Tibial artery (tissue), 4 donors: ENCODE data around the gene PRKAR1B.
A peak's percentile ranks its signal among the peaks of the same experiment; 100 is the strongest.

Experiments used
- DNase-seq, 2 donors: peaks; one replicate each; pipeline ENCODE4 v3.0.0-alpha.2; 2019
- H3K27ac ChIP-seq, 2 donors: fragments of 200-600 bp; sonication (generic) in 1 of 2; 1 replicate in 1 of 2; 2 replicates in 1 of 2; pipeline ENCODE4 v1.5.1; 2018 to 2019; ENCODE audit warnings: mild to moderate bottlenecking in 1 of 2
- H3K27me3 ChIP-seq, 2 donors: fragments of 200-600 bp; sonication (generic) in 1 of 2; one replicate each; pipeline versions ENCODE4 v1.5.1 to v1.6.0; 2016 to 2019
- H3K36me3 ChIP-seq, 3 donors: fragments of 200-600 bp; sonication (generic) in 2 of 3; one replicate each; pipeline ENCODE4 v1.5.1; 2016 to 2019; ENCODE audit warnings: mild to moderate bottlenecking in 2 of 3
- H3K4me1 ChIP-seq, 4 donors: fragments of 200-600 bp; sonication (generic) in 2 of 4; 1 replicate in 3 of 4; 2 replicates in 1 of 4; pipeline ENCODE4 v1.5.1; 2016 to 2019
- H3K4me3 ChIP-seq, 2 donors: fragments of 200-600 bp; sonication (generic) in 1 of 2; 1 replicate in 1 of 2; 2 replicates in 1 of 2; pipeline ENCODE4 v1.5.1; 2018 to 2019; ENCODE audit warnings: mild to moderate bottlenecking in 2 of 2
- H3K9me3 ChIP-seq, 3 donors: fragments of 200-600 bp; sonication (generic) in 1 of 3; one replicate each; pipeline ENCODE4 v1.5.1; 2016 to 2019
- intact Hi-C: fragments of 100-400 bp; cut with DNase I; formaldehyde crosslinking; loops from one replicate; pipeline ENCODE4 v1.15.0; 2023; ENCODE audit warnings: low total_unique reads
- TF ChIP-seq, protein P1 (sequence below), 2 experiments: fragments of 200-600 bp in 1 of 2; fragments of 450-650 bp in 1 of 2; IDR thresholded peaks; one replicate each; pipeline ENCODE4 v1.5.1; 2017 to 2019; ENCODE audit warnings: antibody characterized with exemption in 2 of 2, mild to moderate bottlenecking in 1 of 2, moderate library complexity in 1 of 2

PRKAR1B gene

DNA sequence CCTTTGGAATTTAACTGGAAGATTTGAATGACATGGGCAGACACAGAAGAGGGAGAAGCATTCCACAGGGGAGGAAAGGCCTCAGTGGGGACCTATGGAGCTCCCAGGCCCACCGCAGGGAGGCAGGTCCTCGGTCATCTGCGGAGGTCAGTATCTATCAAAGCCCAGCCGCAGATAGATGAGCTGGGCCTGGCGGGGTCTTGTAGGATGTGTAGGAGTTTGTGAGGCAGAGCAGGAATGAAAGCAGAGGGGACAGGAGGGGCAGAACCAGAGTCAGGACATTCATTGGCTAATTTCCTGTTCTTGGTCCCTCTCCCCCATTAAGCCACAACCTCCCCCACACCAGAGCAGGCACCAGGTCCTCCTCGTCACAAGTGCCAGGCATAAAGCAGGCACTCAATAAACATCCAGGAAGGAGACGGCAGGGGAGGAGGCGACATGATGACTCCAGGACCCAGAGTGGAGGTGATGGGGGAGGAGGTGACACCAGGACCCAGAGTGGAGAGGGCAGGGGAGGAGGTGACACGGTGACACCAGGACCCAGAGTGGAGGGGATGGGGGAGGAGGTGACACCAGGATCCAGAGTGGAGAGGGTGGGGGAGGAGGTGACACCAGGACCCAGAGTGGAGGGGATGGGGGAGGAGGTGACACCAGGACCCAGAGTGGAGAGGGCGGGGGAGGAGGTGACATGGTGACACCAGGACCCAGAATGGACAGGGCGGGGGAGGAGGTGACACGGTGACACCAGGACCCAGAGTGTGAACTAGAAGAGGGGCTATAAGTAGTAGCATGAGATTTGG lies 123.7 kb downstream of the PRKAR1B start:
- H3K4me1 ChIP-seq, result peaks cover 0 to 67% (median 50%) of the 10 kb centered on the region in 4 donors
- no peaks in the 10 kb centered on the region for H3K36me3 ChIP-seq
- intact Hi-C loops, result loop anchor here (5.0 kb wide), 1 partner anchor 86 kb away; the partner anchor contains the start of gene PDGFA
- H3K4me3 ChIP-seq, result peak overlapping the region in 1 of 2 donors; percentile 34
- DNase-seq, result no peak
- TF ChIP-seq, protein P1, sequence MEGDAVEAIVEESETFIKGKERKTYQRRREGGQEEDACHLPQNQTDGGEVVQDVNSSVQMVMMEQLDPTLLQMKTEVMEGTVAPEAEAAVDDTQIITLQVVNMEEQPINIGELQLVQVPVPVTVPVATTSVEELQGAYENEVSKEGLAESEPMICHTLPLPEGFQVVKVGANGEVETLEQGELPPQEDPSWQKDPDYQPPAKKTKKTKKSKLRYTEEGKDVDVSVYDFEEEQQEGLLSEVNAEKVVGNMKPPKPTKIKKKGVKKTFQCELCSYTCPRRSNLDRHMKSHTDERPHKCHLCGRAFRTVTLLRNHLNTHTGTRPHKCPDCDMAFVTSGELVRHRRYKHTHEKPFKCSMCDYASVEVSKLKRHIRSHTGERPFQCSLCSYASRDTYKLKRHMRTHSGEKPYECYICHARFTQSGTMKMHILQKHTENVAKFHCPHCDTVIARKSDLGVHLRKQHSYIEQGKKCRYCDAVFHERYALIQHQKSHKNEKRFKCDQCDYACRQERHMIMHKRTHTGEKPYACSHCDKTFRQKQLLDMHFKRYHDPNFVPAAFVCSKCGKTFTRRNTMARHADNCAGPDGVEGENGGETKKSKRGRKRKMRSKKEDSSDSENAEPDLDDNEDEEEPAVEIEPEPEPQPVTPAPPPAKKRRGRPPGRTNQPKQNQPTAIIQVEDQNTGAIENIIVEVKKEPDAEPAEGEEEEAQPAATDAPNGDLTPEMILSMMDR (IDR thresholded peaks at IDR 0.05), result no peak
- no peaks in the 10 kb centered on the region for H3K9me3 ChIP-seq
- H3K27me3 ChIP-seq, result no peaks in the 10 kb centered on the region
- peak overlapping the region; percentile 89 to 91 for H3K27ac ChIP-seq

DNA sequence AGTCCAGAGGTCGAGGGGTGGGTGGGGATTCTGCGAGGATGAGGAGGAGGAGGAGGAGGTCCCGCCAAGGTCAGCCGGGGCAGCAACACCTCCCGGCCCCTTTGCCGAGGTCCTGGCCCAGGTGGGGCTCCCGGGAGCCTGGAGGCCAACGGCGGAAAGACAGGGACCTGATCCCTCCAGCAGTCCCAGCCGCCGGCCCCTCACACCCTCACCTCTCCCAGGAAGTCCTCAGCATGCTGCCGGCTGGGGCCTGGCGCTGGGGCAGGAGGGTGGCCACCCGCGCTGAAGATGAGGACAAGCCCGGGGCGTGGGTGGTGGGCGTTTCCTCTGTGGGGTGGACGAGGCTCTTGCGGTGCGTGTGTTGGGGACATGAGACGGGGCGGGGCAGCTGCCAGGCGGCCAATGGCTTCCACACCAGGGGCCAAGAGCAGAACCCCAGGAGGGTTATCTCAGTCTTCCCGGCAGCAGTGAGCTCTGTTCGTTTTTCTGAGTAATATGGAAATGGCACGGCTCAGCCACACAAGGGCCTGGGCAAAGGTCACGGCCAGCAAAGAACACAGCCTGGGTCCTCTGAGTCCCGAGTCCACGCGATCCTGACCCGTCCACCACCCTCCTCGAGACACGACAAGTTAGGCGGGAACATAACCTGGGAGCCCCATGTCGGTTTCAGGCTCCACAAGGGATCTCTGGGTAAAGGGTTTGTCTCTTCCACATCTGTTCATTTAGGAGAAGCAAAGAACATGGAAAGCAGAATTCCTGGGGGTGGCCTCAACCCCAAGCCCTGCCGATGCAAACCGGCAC lies 124.5 kb downstream of the PRKAR1B start:
- Histone ChIP-seq H3K9me3 (no peaks in the 10 kb centered on the region), H3K27me3 (no peaks in the 10 kb centered on the region), H3K4me3 (peak overlapping the region in 1 of 2 donors; percentile 27), H3K36me3 (no peaks in the 10 kb centered on the region), H3K27ac (peak overlapping the region; percentile 89 to 91), H3K4me1 (peaks cover 0 to 59% (median 45%) of the 10 kb centered on the region in 4 donors)
- TF ChIP-seq, protein P1 (IDR thresholded peaks at IDR 0.05), result no peak
- intact Hi-C loops, result loop anchor here (5.0 kb wide), 1 partner anchor 85 kb away; the partner anchor contains the start of gene PDGFA
- DNase-seq, result peak in 1 of 2 donors; percentile 77

DNA sequence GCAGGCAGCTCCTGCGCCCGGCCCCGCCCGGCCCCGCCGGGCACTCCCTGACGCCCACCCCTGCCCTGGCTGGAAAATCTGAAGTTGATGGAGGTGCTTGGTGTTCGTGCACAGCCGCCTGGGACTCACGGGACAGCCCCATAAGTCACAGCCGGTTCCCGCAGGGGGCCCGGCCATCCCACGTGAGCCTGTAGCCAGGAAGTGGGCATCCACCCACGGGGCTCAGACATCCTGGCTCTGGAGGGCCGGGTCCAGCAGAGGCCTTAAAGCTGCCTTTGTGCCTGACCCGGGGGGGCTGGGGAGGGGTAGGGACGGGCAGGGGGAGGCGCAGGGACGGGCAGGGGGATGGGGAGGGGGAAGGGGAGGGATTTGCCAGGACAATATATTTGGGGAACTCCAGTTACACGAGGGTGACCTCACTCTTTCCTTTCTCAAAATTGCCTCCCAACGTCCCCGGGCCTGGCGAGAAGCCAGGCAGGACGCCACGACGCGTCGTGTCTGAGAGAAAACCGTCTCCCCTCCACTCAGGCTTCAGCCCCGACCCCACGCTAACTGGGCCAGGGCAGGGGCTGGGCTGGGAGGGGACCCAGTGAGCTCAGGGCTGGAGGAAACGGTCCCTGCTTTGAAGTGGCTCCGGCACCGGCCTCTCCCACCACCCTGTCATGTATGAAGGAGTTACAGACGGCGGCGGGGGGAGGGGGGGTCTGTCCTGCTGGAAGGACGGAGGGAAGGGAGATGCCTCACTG lies 125.3 kb downstream of the PRKAR1B start:
- intact Hi-C loops, result loop anchor here (5.0 kb wide), 1 partner anchor 84 kb away; the partner anchor contains the start of gene PDGFA
- TF ChIP-seq, protein P1 (IDR thresholded peaks at IDR 0.05), result no peak
- Histone ChIP-seq H3K27ac (peak overlapping the region; percentile 89 to 91), H3K27me3 (no peaks in the 10 kb centered on the region), H3K4me3 (peak overlapping the region; percentile 13 to 27), H3K4me1 (peaks cover 0 to 59% (median 45%) of the 10 kb centered on the region in 4 donors), H3K36me3 (no peaks in the 10 kb centered on the region), H3K9me3 (no peaks in the 10 kb centered on the region)
- peak; percentile 65 to 88 for DNase-seq

DNA sequence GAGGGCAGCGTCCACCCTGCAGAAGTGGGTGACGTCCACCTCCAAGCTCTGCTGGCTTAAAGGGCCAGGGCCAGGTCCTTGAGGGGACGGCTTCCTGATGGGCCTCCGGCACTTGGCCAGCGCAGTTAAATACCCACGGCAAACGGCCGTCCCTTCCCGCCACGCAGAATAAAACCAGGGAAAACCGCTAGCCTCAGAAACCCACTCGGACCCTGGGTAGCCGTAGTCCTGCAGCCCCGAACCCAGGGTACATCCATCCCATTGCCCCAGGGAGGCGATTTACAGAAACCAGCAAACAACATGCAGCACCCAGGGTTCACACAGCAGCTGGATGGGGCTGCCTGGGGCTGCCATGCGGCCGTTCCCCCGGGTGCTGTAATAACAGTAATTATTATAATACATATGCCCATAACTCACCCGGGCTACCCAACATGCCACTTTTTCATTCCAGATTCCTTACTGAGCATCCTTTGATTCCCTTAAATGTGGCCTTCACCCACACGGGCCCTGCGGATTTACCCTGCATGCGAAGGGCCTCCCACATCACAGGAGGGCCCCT lies 126.0 kb downstream of the PRKAR1B start:
- Histone ChIP-seq H3K36me3 (no peaks in the 10 kb centered on the region), H3K27me3 (no peaks in the 10 kb centered on the region), H3K27ac (peak overlapping the region; percentile 89 to 91), H3K4me1 (peaks cover 0 to 59% (median 45%) of the 10 kb centered on the region in 4 donors), H3K9me3 (no peaks in the 10 kb centered on the region), H3K4me3 (peak overlapping the region; percentile 13 to 27)
- TF ChIP-seq, protein P1 (IDR thresholded peaks at IDR 0.05), result no peak
- intact Hi-C loops, result loop anchor here (5.0 kb wide), 1 partner anchor 84 kb away; the partner anchor contains the start of gene PDGFA
- no peak for DNase-seq
